ENCODE results near the gene KIAA1671. TPM values are rescaled to one million over a fixed set of nuclear protein-coding genes. Genes with fewer than 3 reads are reported as not detected.

Gene KIAA1671
- total RNA-seq, 1 experiment from 2014 or later, result 63.1 TPM

- peaks cover 6% of the 10 kb centered on the region for H3K36me3 Mint-ChIP-seq (ENCODE audit: insufficient read depth, unreplicated experiment)
- no peaks in the 10 kb centered on the region for H3K4me1 Mint-ChIP-seq (ENCODE audit: low read depth, unreplicated experiment)
- CTCF ChIA-PET, result no interaction called here
- H3K27ac Mint-ChIP-seq (ENCODE audit: unreplicated experiment), result no peak overlapping the region
- DNase-seq, result no peak
- no peak overlapping the region for H3K4me3 Mint-ChIP-seq (ENCODE audit: low read depth, unreplicated experiment)
- intact Hi-C loops (cut with micrococcal nuclease; ENCODE audit: unreplicated experiment), result no loop called here
- H3K27me3 Mint-ChIP-seq (ENCODE audit: unreplicated experiment), result no peaks in the 10 kb centered on the region
- no peaks in the 10 kb centered on the region for H3K9me3 Mint-ChIP-seq (ENCODE audit: low read depth, unreplicated experiment)
- no peak for TF ChIP-seq CTCF (IDR thresholded peaks at IDR 0.05; ENCODE audit: unreplicated experiment)
- BruUV-seq (replicated peaks), result no TSS peak
Observed at GRCh38 chr22:25205847-25206246, 253.3 kb downstream of the KIAA1671 start.

- Mint-ChIP-seq H3K36me3 (ENCODE audit: insufficient read depth, unreplicated experiment) (peaks cover 5% of the 10 kb centered on the region), H3K27me3 (ENCODE audit: unreplicated experiment) (no peaks in the 10 kb centered on the region), H3K9me3 (ENCODE audit: low read depth, unreplicated experiment) (no peaks in the 10 kb centered on the region), H3K4me1 (ENCODE audit: low read depth, unreplicated experiment) (no peaks in the 10 kb centered on the region), H3K27ac (ENCODE audit: unreplicated experiment) (no peak overlapping the region), H3K4me3 (ENCODE audit: low read depth, unreplicated experiment) (no peak overlapping the region)
- CTCF ChIA-PET, result interaction anchor here (0.6 kb wide), 1 partner anchor 35 kb away, joined by 3 read pairs; no protein-coding TSS in a partner anchor
- no peak for TF ChIP-seq CTCF (IDR thresholded peaks at IDR 0.05; ENCODE audit: unreplicated experiment)
- DNase-seq, result no peak
- intact Hi-C loops (cut with micrococcal nuclease; ENCODE audit: unreplicated experiment), result no loop called here
- no TSS peak for BruUV-seq (replicated peaks)
Observed at GRCh38 chr22:25206998-25207397, 254.5 kb downstream of the KIAA1671 start.

- no TSS peak for BruUV-seq (replicated peaks)
- CTCF ChIA-PET, result no interaction called here
- Mint-ChIP-seq H3K9me3 (ENCODE audit: low read depth, unreplicated experiment) (no peaks in the 10 kb centered on the region), H3K36me3 (ENCODE audit: insufficient read depth, unreplicated experiment) (no peaks in the 10 kb centered on the region), H3K27ac (ENCODE audit: unreplicated experiment) (no peak overlapping the region), H3K27me3 (ENCODE audit: unreplicated experiment) (no peaks in the 10 kb centered on the region), H3K4me3 (ENCODE audit: low read depth, unreplicated experiment) (no peak overlapping the region), H3K4me1 (ENCODE audit: low read depth, unreplicated experiment) (no peaks in the 10 kb centered on the region)
- intact Hi-C loops (cut with micrococcal nuclease; ENCODE audit: unreplicated experiment), result no loop called here
- TF ChIP-seq CTCF (IDR thresholded peaks at IDR 0.05; ENCODE audit: unreplicated experiment), result no peak
- DNase-seq, result no peak
Observed at GRCh38 chr22:25207553-25208157, 255.1 kb downstream of the KIAA1671 start.

GRCh38 chr22:25208328-25208727 is 255.8 kb downstream of the KIAA1671 start:
- H3K9me3 Mint-ChIP-seq (ENCODE audit: low read depth, unreplicated experiment), result no peaks in the 10 kb centered on the region
- no peak overlapping the region for H3K4me3 Mint-ChIP-seq (ENCODE audit: low read depth, unreplicated experiment)
- intact Hi-C loops (cut with micrococcal nuclease; ENCODE audit: unreplicated experiment), result no loop called here
- H3K4me1 Mint-ChIP-seq (ENCODE audit: low read depth, unreplicated experiment), result no peaks in the 10 kb centered on the region
- no peak overlapping the region for H3K27ac Mint-ChIP-seq (ENCODE audit: unreplicated experiment)
- no peaks in the 10 kb centered on the region for H3K36me3 Mint-ChIP-seq (ENCODE audit: insufficient read depth, unreplicated experiment)
- no TSS peak for BruUV-seq (replicated peaks)
- no peak for DNase-seq
- H3K27me3 Mint-ChIP-seq (ENCODE audit: unreplicated experiment), result no peaks in the 10 kb centered on the region
- no peak for TF ChIP-seq CTCF (IDR thresholded peaks at IDR 0.05; ENCODE audit: unreplicated experiment)
- CTCF ChIA-PET, result no interaction called here
